Measurements from ENCODE around the gene PLXNA3.

Gene PLXNA3

DNA sequence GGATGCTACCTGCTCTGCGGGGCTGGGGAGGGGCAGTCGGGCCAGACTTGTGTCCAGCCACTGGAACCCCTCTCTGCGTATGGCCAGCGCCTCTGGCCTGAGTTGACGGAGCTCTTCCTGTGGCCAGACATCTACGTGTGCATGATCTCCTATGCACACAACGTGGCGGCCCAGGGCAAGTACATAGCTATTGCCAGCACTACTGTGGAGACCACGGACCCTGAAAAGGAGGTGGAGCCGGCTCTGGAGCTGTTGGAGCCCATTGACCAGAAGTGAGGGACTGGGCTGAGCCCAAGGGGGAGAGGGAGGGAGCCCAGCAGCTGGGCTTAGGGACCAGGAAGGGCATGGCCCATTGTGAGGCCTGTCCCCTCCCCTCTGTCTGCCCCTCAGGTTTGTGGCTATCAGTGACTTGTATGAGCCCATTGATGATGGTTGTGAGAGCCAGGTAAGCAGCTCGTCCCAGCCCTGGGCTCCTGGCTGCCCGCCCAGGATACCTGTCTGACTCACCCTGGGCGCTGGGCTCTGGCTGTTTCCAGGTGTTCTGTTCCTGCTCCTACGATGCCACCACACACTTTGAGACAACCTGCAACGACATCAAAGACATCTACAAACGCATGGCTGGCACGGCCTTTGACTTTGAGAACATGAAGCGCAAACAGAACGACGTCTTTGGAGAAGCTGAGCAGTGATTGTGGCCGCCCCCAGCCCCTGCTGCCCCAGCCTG lies 15.9 kb upstream of the PLXNA3 start:
- H3K4me3 Mint-ChIP-seq = no peak overlapping the region
- peaks cover 7% of the 10 kb centered on the region for H3K36me3 Mint-ChIP-seq (ENCODE audit: low read depth)
- H3K27ac Mint-ChIP-seq = no peak overlapping the region
- H3K4me1 Mint-ChIP-seq = peaks cover 15% of the 10 kb centered on the region
- ATAC-seq (no peak), DNase-seq (no peak)
- no peaks in the 10 kb centered on the region for H3K9me3 Mint-ChIP-seq
- H3K27me3 Mint-ChIP-seq = no peaks in the 10 kb centered on the region

DNA sequence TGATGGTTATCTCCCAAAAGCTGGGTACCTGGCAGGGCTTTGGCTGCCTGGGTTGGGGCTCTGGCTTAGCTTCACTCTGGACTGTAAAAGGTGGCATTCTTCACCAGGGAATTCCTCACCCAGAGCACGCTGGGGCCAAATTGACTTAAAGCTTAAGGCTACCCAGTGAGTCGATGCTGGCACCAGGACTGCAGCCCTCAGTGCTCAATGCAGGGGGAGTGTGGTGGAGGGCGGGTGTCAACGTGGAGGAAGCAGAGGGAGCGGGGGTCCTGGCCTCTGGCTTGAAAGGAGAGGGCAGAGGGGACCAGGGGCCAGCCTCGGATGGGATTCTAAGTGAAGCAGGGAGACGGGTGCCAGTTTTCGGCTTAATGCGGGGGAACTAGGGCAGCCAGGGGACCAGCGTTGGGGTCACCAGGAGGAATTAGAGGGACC lies 14.6 kb upstream of the PLXNA3 start:
- H3K27ac Mint-ChIP-seq = no peak overlapping the region
- H3K9me3 Mint-ChIP-seq = no peaks in the 10 kb centered on the region
- DNase-seq (no peak), ATAC-seq (peak; percentile 22)
- peak overlapping the region; percentile 64 for H3K4me3 Mint-ChIP-seq
- no peaks in the 10 kb centered on the region for H3K27me3 Mint-ChIP-seq
- peaks cover 9% of the 10 kb centered on the region for H3K36me3 Mint-ChIP-seq (ENCODE audit: low read depth)
- peaks cover 10% of the 10 kb centered on the region for H3K4me1 Mint-ChIP-seq

DNA sequence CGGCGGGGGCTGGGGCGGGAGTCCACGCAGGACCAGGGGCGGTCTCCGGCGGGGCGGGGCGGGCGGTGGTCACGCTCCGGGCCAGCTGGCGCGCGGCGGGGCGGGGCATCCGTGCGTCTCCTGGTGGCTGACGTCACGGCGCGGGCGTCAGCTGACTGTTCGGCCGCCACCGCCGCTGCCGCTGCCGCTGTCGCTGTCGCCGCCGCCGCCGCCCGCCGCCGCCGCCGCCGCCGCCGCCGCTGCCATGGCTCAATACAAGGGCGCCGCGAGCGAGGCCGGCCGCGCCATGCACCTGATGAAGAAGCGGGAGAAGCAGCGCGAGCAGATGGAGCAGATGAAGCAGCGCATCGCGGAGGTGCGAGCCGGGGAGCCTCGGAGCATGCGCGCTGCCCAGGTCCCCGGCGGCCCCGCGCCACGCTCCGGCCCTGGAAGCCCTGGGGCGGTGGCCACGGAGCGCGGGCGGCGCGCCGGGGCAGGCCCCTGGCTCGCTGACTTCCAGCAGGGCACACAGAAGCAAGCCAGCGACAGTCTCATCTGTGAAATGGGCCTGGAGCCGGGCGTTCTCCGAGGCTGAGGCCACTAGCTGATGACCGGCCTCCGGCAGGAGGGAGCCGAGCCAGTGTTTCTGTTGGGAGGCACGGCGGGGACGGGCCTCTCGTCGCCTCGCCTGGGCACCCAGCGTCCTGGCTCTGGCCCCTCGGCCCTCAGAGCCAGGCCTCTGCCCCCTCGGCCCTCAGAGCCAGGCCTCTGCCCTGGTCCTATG lies 13.9 kb upstream of the PLXNA3 start, which contains the start of gene FAM50A:
TSS of gene FAM50A (plus strand) at position 150 of the 763 bp plus-strand sequence. CDS start at position 245, 95 bp downstream.
- H3K27ac Mint-ChIP-seq = no peak within 1 kb of the TSS
- no peaks in the 10 kb centered on the region for H3K9me3 Mint-ChIP-seq
- H3K27me3 Mint-ChIP-seq = no peaks in the 10 kb centered on the region
- ATAC-seq (peak; percentile 79), DNase-seq (peak; percentile 80)
- peak within 1 kb of the TSS; percentile 66 for H3K4me3 Mint-ChIP-seq
- H3K4me1 Mint-ChIP-seq = peaks cover 10% of the 10 kb centered on the region
- peaks cover 9% of the 10 kb centered on the region for H3K36me3 Mint-ChIP-seq (ENCODE audit: low read depth)

DNA sequence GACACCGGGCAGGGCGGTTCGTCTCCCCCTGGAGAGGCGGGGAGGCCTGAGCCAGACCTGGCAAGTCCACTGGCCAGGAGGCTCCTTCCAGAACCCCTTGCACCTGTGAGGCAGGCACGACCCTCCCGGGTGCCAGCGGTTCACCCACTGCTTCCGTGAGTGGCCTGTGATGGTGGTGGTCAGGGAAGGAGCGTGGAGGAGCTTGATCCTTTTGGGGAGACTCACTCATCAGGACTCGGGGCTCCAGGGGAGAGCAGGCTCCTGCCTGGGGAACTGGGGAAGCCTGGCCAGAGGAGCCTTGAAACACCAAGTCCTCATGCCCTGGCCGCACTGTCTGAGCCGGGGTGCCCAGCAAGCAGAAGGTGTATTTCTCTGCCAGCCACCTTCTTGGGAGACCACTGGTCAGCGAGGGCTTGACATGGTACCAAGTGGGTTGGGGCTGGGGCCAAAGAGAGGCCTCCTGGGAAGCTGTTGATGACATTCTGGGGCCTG lies 13.3 kb upstream of the PLXNA3 start:
- H3K4me3 Mint-ChIP-seq = peak overlapping the region; percentile 66
- ATAC-seq (no peak), DNase-seq (no peak)
- H3K27me3 Mint-ChIP-seq = no peaks in the 10 kb centered on the region
- peaks cover 10% of the 10 kb centered on the region for H3K4me1 Mint-ChIP-seq
- peaks cover 10% of the 10 kb centered on the region for H3K36me3 Mint-ChIP-seq (ENCODE audit: low read depth)
- H3K9me3 Mint-ChIP-seq = no peaks in the 10 kb centered on the region
- no peak overlapping the region for H3K27ac Mint-ChIP-seq

DNA sequence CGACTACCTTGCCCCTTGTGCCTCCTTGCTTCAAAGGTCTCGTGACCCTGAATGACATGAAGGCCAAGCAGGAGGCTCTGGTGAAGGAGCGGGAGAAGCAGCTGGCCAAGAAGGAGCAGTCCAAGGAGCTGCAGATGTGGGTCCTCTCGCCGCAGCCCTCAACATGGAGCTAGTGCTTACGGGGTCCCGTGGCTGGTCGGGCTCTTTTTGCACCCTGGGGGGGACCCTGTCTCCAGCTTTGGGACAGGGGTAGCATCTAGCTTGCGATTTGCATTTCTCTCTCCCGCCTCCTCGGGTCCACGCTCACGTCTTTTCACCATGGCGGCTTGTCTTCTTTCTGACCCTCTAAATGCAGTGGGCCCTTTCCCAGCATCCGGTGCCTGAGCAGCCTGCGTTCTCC lies 12.3 kb upstream of the PLXNA3 start:
- H3K27me3 Mint-ChIP-seq = no peaks in the 10 kb centered on the region
- H3K4me1 Mint-ChIP-seq = peaks cover 8% of the 10 kb centered on the region
- no peaks in the 10 kb centered on the region for H3K9me3 Mint-ChIP-seq
- no peak overlapping the region for H3K27ac Mint-ChIP-seq
- H3K4me3 Mint-ChIP-seq = peak overlapping the region; percentile 8
- H3K36me3 Mint-ChIP-seq (ENCODE audit: low read depth) = peaks cover 8% of the 10 kb centered on the region
- DNase-seq (no peak), ATAC-seq (no peak)

DNA sequence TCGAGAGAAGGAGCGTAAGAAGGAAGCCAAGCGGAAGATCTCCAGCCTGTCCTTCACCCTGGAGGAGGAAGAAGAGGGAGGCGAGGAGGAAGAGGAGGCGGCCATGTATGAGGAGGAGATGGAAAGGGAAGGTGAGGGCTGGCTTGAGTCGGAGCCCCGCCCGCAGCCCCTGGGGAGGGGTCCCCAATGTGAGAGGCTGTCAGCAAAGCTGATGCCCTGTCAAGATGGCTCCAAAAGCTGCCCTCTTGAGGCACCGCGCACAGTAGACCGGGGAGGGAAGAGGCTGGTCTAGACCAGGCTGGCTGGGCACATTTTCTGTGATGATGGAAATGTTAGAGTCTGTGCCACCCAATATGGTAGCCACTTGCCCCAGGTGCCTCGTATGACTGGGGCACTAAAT lies 11.7 kb upstream of the PLXNA3 start:
- no peak for ATAC-seq

DNA sequence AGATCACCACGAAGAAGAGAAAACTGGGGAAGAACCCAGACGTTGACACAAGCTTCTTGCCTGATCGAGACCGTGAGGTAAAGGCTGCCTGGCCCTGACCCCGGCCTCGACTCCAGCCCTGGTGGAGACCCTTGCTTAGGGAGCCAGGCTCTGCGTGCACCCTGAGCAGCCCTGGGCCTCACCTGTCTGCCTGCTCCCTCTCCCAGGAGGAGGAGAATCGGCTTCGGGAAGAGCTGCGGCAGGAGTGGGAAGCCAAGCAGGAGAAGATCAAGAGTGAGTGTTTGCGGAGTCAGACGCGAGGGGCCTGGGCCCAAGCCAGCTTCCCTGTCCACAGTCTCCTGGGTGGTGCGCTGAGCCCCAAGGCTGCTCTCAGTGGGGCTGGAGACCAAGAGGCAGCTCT lies 9.6 kb upstream of the PLXNA3 start:
- no peak for DNase-seq
- H3K27me3 Mint-ChIP-seq = no peaks in the 10 kb centered on the region
- ATAC-seq = no peak
- no peak overlapping the region for H3K27ac Mint-ChIP-seq
- H3K9me3 Mint-ChIP-seq = no peaks in the 10 kb centered on the region
- H3K4me1 Mint-ChIP-seq = peaks cover 4% of the 10 kb centered on the region
- peaks cover 5% of the 10 kb centered on the region for H3K36me3 Mint-ChIP-seq (ENCODE audit: low read depth)
- H3K4me3 Mint-ChIP-seq = no peak overlapping the region

More for the DNA sequence above, 11.7 kb upstream of the PLXNA3 start:
- H3K4me1 Mint-ChIP-seq = peaks cover 8% of the 10 kb centered on the region
- DNase-seq = no peak
- no peaks in the 10 kb centered on the region for H3K9me3 Mint-ChIP-seq
- no peak overlapping the region for H3K27ac Mint-ChIP-seq
- H3K36me3 Mint-ChIP-seq (ENCODE audit: low read depth) = peaks cover 8% of the 10 kb centered on the region
- no peak overlapping the region for H3K4me3 Mint-ChIP-seq
- H3K27me3 Mint-ChIP-seq = no peaks in the 10 kb centered on the region

DNA sequence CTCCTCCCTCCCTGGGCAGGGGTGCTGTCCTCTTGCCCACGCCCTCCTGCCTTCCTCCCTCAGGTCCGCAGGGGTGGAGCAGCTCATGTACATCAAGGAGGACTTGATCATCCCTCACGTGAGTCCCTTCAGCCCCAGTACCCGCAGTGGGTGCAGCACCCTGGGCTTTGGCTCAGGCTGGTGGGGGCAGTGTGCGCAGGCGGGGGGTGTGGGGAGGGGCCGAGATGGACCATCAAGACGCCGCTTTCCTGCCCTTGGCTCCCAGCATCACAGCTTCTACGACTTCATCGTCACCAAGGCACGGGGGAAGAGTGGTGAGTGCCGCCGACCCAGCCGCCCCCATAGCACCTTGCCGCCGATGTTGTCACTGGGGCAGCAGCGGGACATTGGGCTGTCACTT lies 8.5 kb upstream of the PLXNA3 start:
- H3K27me3 Mint-ChIP-seq = no peaks in the 10 kb centered on the region
- H3K4me1 Mint-ChIP-seq = peaks cover 3% of the 10 kb centered on the region
- no peak for DNase-seq
- no peaks in the 10 kb centered on the region for H3K9me3 Mint-ChIP-seq
- no peak overlapping the region for H3K27ac Mint-ChIP-seq
- ATAC-seq = no peak
- no peak overlapping the region for H3K4me3 Mint-ChIP-seq
- H3K36me3 Mint-ChIP-seq (ENCODE audit: low read depth) = peaks cover 5% of the 10 kb centered on the region

DNA sequence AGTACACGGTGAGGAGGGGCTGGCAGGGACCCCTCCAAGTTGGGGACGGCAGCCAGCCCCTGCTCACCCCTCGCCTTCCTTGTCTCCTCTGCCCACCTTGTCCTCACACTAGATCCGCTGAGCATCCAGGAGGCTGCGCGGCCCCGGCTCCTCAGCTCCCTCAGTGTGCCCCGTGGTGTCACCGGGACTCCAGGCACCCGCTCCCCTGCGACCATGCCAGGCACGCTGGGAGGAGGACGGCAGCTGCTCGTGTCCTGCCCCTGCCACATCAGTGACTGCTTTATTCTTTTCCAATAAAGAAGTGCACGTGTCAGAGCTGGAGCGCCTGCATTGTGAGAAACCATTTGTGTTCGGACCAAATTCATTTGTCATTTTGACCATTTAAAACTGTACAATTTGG lies 7.8 kb upstream of the PLXNA3 start:
- H3K27me3 Mint-ChIP-seq = no peaks in the 10 kb centered on the region
- peaks cover 5% of the 10 kb centered on the region for H3K36me3 Mint-ChIP-seq (ENCODE audit: low read depth)
- H3K4me3 Mint-ChIP-seq = no peak overlapping the region
- H3K9me3 Mint-ChIP-seq = no peaks in the 10 kb centered on the region
- H3K27ac Mint-ChIP-seq = no peak overlapping the region
- peaks cover 3% of the 10 kb centered on the region for H3K4me1 Mint-ChIP-seq
- DNase-seq (no peak), ATAC-seq (no peak)

DNA sequence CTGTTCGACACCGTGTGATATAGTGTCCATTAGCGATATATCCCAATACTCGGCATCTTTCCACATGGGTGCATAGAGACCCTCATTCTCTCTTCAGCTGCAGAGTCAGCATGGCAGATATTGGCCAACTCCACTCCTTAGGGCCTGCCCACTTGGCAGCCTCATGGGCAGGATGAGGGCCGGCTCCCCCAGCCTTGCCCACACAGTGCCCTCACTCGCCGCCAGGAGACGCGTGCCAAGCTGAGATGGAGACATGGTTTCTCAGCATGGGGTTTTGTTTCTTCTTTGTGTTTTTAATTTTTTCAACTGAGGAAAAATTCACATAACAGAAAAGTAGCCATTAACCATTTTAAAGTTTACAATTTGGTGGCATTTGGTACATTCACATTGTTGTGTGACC lies 5.3 kb upstream of the PLXNA3 start:
- Mint-ChIP-seq H3K27ac (no peak overlapping the region), H3K9me3 (no peaks in the 10 kb centered on the region), H3K27me3 (no peaks in the 10 kb centered on the region), H3K4me1 (peaks cover 4% of the 10 kb centered on the region), H3K4me3 (no peak overlapping the region), H3K36me3 (ENCODE audit: low read depth) (peaks cover 2% of the 10 kb centered on the region)
- DNase-seq = no peak
- ATAC-seq = no peak

DNA sequence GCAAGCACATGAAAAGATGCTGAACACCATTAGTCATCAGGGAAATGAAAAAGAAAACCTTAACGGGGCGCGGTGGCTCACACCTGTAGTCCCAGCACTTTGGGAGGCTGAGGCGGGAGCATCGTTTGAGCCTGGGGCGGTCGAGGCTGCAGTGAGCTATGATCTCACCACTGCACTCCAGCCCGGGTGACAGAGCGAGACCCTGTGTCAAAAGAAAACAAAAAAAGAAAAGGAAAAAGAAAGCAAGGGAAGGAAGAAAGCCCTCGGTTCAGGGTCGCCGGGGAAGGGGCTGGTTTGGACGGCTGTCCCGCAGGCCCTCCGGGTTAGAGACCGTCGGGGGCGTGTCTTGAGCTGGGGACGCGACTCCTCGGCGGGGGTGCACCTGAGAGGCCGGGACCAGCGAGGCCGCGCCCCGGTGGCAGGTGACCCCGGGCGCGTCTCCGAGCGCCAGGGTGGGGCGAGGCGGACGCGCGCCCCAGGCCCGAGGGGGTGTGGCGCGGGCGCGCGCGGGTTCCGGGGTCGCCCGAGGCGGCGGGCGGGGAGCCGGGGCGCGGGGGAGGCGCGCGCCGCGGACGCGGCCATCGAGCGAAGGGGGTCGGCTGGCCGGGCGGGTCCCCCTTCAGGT lies 478 bp upstream of the PLXNA3 start:
- peak overlapping the region; percentile 88 for H3K4me3 Mint-ChIP-seq
- no peaks in the 10 kb centered on the region for H3K9me3 Mint-ChIP-seq
- DNase-seq (peak; percentile 53), ATAC-seq (peak; percentile 55)
- H3K4me1 Mint-ChIP-seq = peaks cover 9% of the 10 kb centered on the region
- H3K27me3 Mint-ChIP-seq = no peaks in the 10 kb centered on the region
- peak overlapping the region; percentile 91 for H3K27ac Mint-ChIP-seq
- H3K36me3 Mint-ChIP-seq (ENCODE audit: low read depth) = peaks cover 2% of the 10 kb centered on the region

DNA sequence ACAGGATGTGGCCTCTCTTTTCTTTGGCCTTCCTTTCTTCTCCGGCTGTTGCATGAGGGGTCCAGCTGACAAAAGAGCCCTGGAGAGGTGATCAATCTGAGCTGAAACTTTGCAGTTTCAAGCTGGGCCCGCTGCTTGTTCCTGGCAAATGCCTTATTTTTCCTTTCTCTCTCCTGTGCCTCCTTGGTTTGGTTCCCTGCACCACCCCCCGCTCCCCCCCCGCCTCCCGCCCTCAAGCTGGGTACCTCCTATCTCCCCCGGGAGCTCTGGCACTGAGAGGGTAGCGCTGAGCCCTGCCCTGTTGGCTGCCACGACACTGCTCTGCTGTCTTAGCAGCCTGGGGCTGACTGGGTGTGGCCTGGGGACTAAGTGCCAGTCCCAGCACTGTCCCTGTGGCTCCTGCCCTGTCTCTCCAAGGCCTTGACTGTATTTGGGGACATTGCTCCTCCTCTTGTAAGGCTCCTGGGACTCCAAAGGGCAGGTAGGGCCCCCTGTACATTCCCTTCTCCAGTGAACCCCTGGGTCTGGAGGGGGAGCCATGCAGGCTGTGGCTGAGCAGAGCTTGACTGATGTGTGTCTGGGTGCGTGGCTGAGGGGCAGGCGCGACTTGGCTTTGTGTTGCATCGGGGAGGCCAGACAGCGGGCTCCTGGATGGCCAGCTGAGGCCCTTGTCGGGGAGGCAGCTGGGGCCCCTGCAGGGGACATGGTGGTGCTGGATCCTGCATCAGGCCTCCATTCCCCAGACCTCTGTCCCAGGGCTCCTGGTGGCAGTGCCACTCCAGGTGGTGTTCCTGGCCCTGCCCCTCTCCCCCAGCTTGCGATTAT lies 1.1 kb downstream of the PLXNA3 start:
- Mint-ChIP-seq H3K27me3 (no peaks in the 10 kb centered on the region), H3K36me3 (ENCODE audit: low read depth) (peaks cover 4% of the 10 kb centered on the region), H3K4me3 (peak overlapping the region; percentile 81), H3K4me1 (peaks cover 9% of the 10 kb centered on the region), H3K27ac (no peak overlapping the region), H3K9me3 (no peaks in the 10 kb centered on the region)
- no peak for DNase-seq
- ATAC-seq = peak; percentile 53

DNA sequence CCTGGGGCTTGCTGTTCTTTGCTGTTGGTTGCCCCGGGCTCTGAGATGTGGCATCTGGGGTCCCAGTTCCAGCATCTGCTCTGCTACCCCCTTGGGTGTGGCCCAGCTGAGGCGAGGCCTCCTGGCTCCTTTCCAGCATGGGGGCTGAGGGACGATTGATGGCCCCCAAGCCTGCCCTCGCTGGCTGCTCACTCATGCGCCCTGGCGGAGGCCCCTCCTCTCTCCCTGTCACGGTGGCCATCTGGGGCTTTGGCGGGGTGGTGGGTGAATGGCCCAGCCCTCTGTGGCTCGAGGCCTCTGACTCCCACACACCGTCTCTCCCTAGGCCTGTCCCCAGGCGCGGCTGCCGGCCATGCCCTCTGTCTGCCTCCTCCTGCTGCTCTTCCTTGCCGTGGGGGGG lies 1.8 kb downstream of the PLXNA3 start:
- Mint-ChIP-seq H3K36me3 (ENCODE audit: low read depth) (peaks cover 4% of the 10 kb centered on the region), H3K27ac (no peak overlapping the region), H3K27me3 (no peaks in the 10 kb centered on the region), H3K4me1 (peaks cover 9% of the 10 kb centered on the region), H3K4me3 (peak overlapping the region; percentile 81), H3K9me3 (no peaks in the 10 kb centered on the region)
- no peak for ATAC-seq
- no peak for DNase-seq

DNA sequence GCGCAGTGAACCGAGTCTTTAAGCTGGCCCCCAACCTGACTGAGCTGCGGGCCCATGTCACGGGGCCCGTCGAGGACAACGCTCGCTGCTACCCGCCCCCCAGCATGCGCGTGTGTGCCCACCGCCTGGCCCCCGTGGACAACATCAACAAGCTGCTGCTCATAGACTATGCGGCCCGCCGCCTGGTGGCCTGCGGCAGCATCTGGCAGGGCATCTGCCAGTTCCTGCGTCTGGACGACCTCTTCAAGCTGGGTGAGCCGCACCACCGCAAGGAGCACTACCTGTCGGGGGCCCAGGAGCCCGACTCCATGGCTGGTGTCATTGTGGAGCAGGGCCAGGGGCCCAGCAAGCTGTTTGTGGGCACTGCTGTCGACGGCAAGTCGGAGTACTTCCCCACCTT lies 2.2 kb downstream of the PLXNA3 start:
- Mint-ChIP-seq H3K36me3 (ENCODE audit: low read depth) (peaks cover 4% of the 10 kb centered on the region), H3K27me3 (no peaks in the 10 kb centered on the region), H3K4me3 (peak overlapping the region; percentile 81), H3K27ac (no peak overlapping the region), H3K9me3 (no peaks in the 10 kb centered on the region), H3K4me1 (peaks cover 9% of the 10 kb centered on the region)
- ATAC-seq (no peak), DNase-seq (no peak)
